Measurements from ENCODE around the gene SLC26A8.
"Not testable (repeated sequence)": the region's sequence is repeated elsewhere in the genome, so short reads cannot be mapped to it uniquely, and the experiment has no call there.

Gene SLC26A8

GRCh38 chr6:35908753-35909401 is 115.6 kb downstream of the SLC26A8 start:
- DNase-seq, result not testable (repeated sequence)

- DNase-seq, result no peak
Observed at GRCh38 chr6:35907750-35908149, 116.7 kb downstream of the SLC26A8 start.

GRCh38 chr6:35906499-35906846 is 118.0 kb downstream of the SLC26A8 start:
- no peak for DNase-seq

- DNase-seq, result no peak
Observed at GRCh38 chr6:35905841-35906498, 118.5 kb downstream of the SLC26A8 start.

- no peak for DNase-seq
Observed at GRCh38 chr6:35905141-35905785, 119.2 kb downstream of the SLC26A8 start.

GRCh38 chr6:35903679-35904078 is 120.8 kb downstream of the SLC26A8 start:
- no peak for DNase-seq

- no peak for DNase-seq
Observed at GRCh38 chr6:35900448-35900847, 124.0 kb downstream of the SLC26A8 start.

- DNase-seq, result no peak
Observed at GRCh38 chr6:35898003-35898402, 126.4 kb downstream of the SLC26A8 start.

- no peak for DNase-seq
Observed at GRCh38 chr6:35897486-35897885, 127.0 kb downstream of the SLC26A8 start.

- DNase-seq, result no peak
Observed at GRCh38 chr6:35897036-35897435, 127.4 kb downstream of the SLC26A8 start.

- no peak for DNase-seq
Observed at GRCh38 chr6:35896228-35896627, 128.2 kb downstream of the SLC26A8 start.

GRCh38 chr6:35895560-35895959 is 128.9 kb downstream of the SLC26A8 start:
- no peak for DNase-seq

GRCh38 chr6:35894776-35895175 is 129.7 kb downstream of the SLC26A8 start:
- DNase-seq, result no peak
